K562 (cell line): ENCODE data around the gene KCNIP2. TPM values are rescaled to one million over a fixed set of nuclear protein-coding genes. Genes with fewer than 3 reads are reported as not detected.

Experiments used
- ATAC-seq: fragments of 200-7000 bp; cut with Tn5 transposase; 3 replicates; pipeline ENCODE4 v1.9.1; 2020; ENCODE audit warnings: moderate library complexity
- BruUV-seq: library from RNA; stranded (reverse); fragments of 400-500 nt; replicated peaks from 2 replicates; lab custom pipeline; 2021; lab: Mats Ljungman, UMichigan
- CTCF ChIA-PET: fragments of 300-600 bp; formaldehyde crosslinking; extraction: SDS; loops from one replicate; lab custom pipeline; 2021; ENCODE audit warnings: low intra/inter-chr PET ratio; lab: Yijun Ruan, JAX
- POLR2A ChIA-PET: fragments of 300-600, 350-650 bp; sonication (Branson Sonifier 250); formaldehyde crosslinking; extraction: SDS; loops from one replicate; lab custom pipeline; 2021; ENCODE audit warnings: antibody characterized with exemption, inconsistent platforms; lab: Yijun Ruan, JAX
- DNase-seq, 4 experiments: peaks; one replicate each; pipeline versions ENCODE4 v3.0.0 to v3.0.0-alpha.2; 2011 to 2018; ENCODE audit warnings: low spot score in 3 of 4, mixed read lengths in 3 of 4; ENCODE audit errors: extremely low read depth in 1 of 4
- FAIRE-seq: peaks from 2 replicates; lab custom pipeline; 2011; peaks lifted over from hg19 to GRCh38; lab: Jason Lieb, UNC
- H2AFZ ChIP-seq: 2 replicates; pipeline ENCODE4 v1.6.0; 2011; ENCODE audit warnings: low read depth, low read length, control low read depth, inconsistent platforms
- H3K27ac ChIP-seq: fragments of 200-600 bp; 3 replicates; pipeline ENCODE4 v1.8.0; 2011; ENCODE audit warnings: low read depth, mild to moderate bottlenecking, control low read depth, inconsistent platforms, low read length, moderate library complexity, mixed read lengths; ENCODE audit errors: extremely low read depth
- H3K27me3 ChIP-seq, 2 experiments: fragments of 300-600 bp in 1 of 2; 2 replicates in 1 of 2; 3 replicates in 1 of 2; pipeline versions ENCODE4 v1.6.0 to v1.8.0; 2011; ENCODE audit warnings: inconsistent platforms in 2 of 2, low read length in 2 of 2, mild to moderate bottlenecking in 1 of 2, mixed read lengths in 1 of 2, moderate library complexity in 1 of 2; ENCODE audit not compliant: control insufficient read depth in 2 of 2, insufficient read depth in 2 of 2
- H3K36me3 ChIP-seq: fragments of 300-600 bp; 3 replicates; pipeline ENCODE4 v1.8.0; 2011; ENCODE audit warnings: mild to moderate bottlenecking, low read length, inconsistent platforms; ENCODE audit not compliant: control insufficient read depth, insufficient read depth
- H3K4me1 ChIP-seq, 2 experiments: fragments of 200-600 bp in 1 of 2; replicated peaks in 1 of 2; 2 replicates in 1 of 2; 3 replicates in 1 of 2; pipeline versions ENCODE4 v1.5.1 to v1.8.0; 2011; ENCODE audit warnings: inconsistent platforms in 2 of 2, low read length in 2 of 2, mild to moderate bottlenecking in 1 of 2, mixed read lengths in 1 of 2, moderate library complexity in 1 of 2; ENCODE audit not compliant: control insufficient read depth in 2 of 2, insufficient read depth in 2 of 2
- H3K4me2 ChIP-seq: 2 replicates; pipeline ENCODE4 v1.6.1; 2011; ENCODE audit warnings: low read length, control low read depth, inconsistent platforms, mixed read lengths; ENCODE audit not compliant: insufficient read depth
- H3K4me3 ChIP-seq: fragments of 200-600 bp; sonication (generic), shearing (Covaris generic); 2 replicates; pipeline ENCODE4 v1.5.1; 2016; ENCODE audit warnings: control low read depth, inconsistent platforms
- H3K79me2 ChIP-seq: fragments of 200-600 bp; 3 replicates; pipeline ENCODE4 v1.8.0; 2011; ENCODE audit warnings: low read length, inconsistent platforms; ENCODE audit not compliant: control insufficient read depth, insufficient read depth
- H3K9ac ChIP-seq, 2 experiments: 2 replicates each; pipeline versions ENCODE4 v1.6.0 to v1.6.1; 2011; ENCODE audit warnings: low read depth in 2 of 2, low read length in 2 of 2, control low read depth in 1 of 2, inconsistent platforms in 1 of 2, mild to moderate bottlenecking in 1 of 2, mixed read lengths in 1 of 2; ENCODE audit not compliant: insufficient read depth in 1 of 2
- H3K9me1 ChIP-seq: one replicate; pipeline ENCODE4 v1.6.0; 2011; ENCODE audit warnings: inconsistent platforms, mild to moderate bottlenecking, low read length, moderate library complexity; ENCODE audit not compliant: control insufficient read depth, insufficient read depth
- H3K9me3 ChIP-seq: replicated peaks from 2 replicates; pipeline ENCODE4 v1.5.1; 2011; ENCODE audit warnings: low read depth, low read length, inconsistent platforms; ENCODE audit not compliant: control insufficient read depth, insufficient read depth
- H4K20me1 ChIP-seq: replicated peaks from 2 replicates; pipeline ENCODE4 v1.6.1; 2011; ENCODE audit warnings: low read length, inconsistent platforms, mixed read lengths; ENCODE audit not compliant: control insufficient read depth, insufficient read depth
- DNMT1 ChIP-seq: fragments of 450-650 bp; IDR thresholded peaks from 2 replicates; pipeline ENCODE4 v1.6.1; 2016; ENCODE audit warnings: antibody characterized with exemption, mild to moderate bottlenecking
- ESRRB ChIP-seq: fragments of 250-450 bp; sonication (Bioruptor Pico); IDR thresholded peaks from 2 replicates; pipeline ENCODE4 v1.5.0; 2020; ENCODE audit warnings: mild to moderate bottlenecking, moderate library complexity, borderline replicate concordance
- MAFF ChIP-seq: IDR thresholded peaks from 2 replicates; pipeline ENCODE4 v1.6.1; 2012; ENCODE audit warnings: low read length, improper control_type of control experiment
- MYBL2 ChIP-seq, 2 experiments: fragments of 450-650 bp in 1 of 2; sonication (generic) in 1 of 2; formaldehyde crosslinking in 1 of 2; IDR thresholded peaks; 2 replicates each; pipeline versions ENCODE4 v1.6.1 to v1.8.1; 2017 to 2022; ENCODE audit warnings: borderline replicate concordance in 1 of 2, inconsistent platforms in 1 of 2, low read depth in 1 of 2, mild to moderate bottlenecking in 1 of 2, missing genetic modification reagents in 1 of 2, moderate library complexity in 1 of 2
- TAF7 ChIP-seq: fragments of 450-650 bp; IDR thresholded peaks from 2 replicates; pipeline ENCODE4 v1.6.1; 2016; ENCODE audit warnings: missing genetic modification characterization, missing compliant biosample characterization
- ZFP1 ChIP-seq: fragments of 450-650 bp; formaldehyde crosslinking; IDR thresholded peaks from 2 replicates; pipeline ENCODE4 v1.4.0; 2020; ENCODE audit warnings: mild to moderate bottlenecking, mixed read lengths
- ZNF224 ChIP-seq: sonication (generic); formaldehyde crosslinking; IDR thresholded peaks from 2 replicates; pipeline ENCODE4 v1.8.0; 2022; ENCODE audit warnings: mild to moderate bottlenecking, missing genetic modification reagents
- ZNF232 ChIP-seq: sonication (generic); formaldehyde crosslinking; IDR thresholded peaks from 2 replicates; pipeline ENCODE4 v1.8.0; 2022; ENCODE audit warnings: mild to moderate bottlenecking, missing genetic modification reagents
- ZNF668 ChIP-seq: fragments of 250-450 bp; sonication (Bioruptor Pico); IDR thresholded peaks from 2 replicates; pipeline ENCODE4 v1.8.0; 2022; ENCODE audit warnings: mild to moderate bottlenecking, inconsistent platforms
- ZNF766 ChIP-seq: fragments of 200-800 bp; sonication (Bioruptor generic); conservative IDR thresholded peaks from 2 replicates; pipeline ENCODE4 v1.6.1; 2016; ENCODE audit warnings: missing genetic modification characterization, missing compliant biosample characterization
- WGBS: fragments of 100-300 bp; shearing (Covaris generic); methylation state at CpG from one replicate; pipeline ENCODE4 v1.1.6; 2016; ENCODE audit warnings: low coverage, mixed read lengths; ENCODE audit not compliant: insufficient coverage; ENCODE audit errors: missing lambda C conversion rate; 5-methylcytosine and 5-hydroxymethylcytosine counted together
- in situ Hi-C: fragments of 300-500 bp; cut with MboI; formaldehyde crosslinking; loops from 4 replicates; pipeline ENCODE4 v1.15.0; 2018; ENCODE audit warnings: inconsistent platforms, mixed read lengths
- intact Hi-C: fragments of 100-400 bp; cut with micrococcal nuclease; formaldehyde crosslinking; loops from 2 replicates; pipeline ENCODE4 v1.14.2; 2022
- polyA plus RNA-seq, 8 experiments: library from polyadenylated mRNA; depleted of rRNA in 4 of 8; stranded (reverse) in 5 of 8; unstranded in 3 of 8; fragments of >200 nt; fragmentation: Nextera tagmentation in 2 of 8; fragmentation: Illumina TruSeq in 1 of 8; extraction: Ambion mirVana in 2 of 8; extraction: Trizol in 1 of 8; gene quantifications; 2 replicates each; pipeline versions ENCODE4 v1.2.1 to v1.2.3, GENCODE V29; 2011 to 2014; ENCODE audit warnings: inconsistent platforms in 1 of 8, missing spikeins in 1 of 8
- total RNA-seq, 7 experiments: library from RNA; depleted of rRNA in 6 of 7; stranded (reverse); fragments of >200 nt in 6 of 7; fragmentation: Illumina TruSeq in 2 of 7; extraction: Trizol in 2 of 7; gene quantifications; 2 replicates each; pipeline versions ENCODE4 v1.2.1 to v1.2.3, GENCODE V29; 2011 to 2021; ENCODE audit warnings: low replicate concordance in 1 of 7
- TF ChIP-seq, protein P1 (sequence below), 2 experiments: IDR thresholded peaks; 2 replicates each; pipeline ENCODE4 v1.6.1; 2012; ENCODE audit warnings: improper control_type of control experiment in 2 of 2, low read depth in 2 of 2, low read length in 2 of 2, borderline replicate concordance in 1 of 2
- TF ChIP-seq, protein P2 (sequence below): fragments of 450-650 bp; IDR thresholded peaks from 2 replicates; pipeline ENCODE4 v1.6.1; 2016; ENCODE audit warnings: mild to moderate bottlenecking

Gene KCNIP2
- total and polyA plus RNA-seq, 9 of the 15 experiments (the other 6 are each of a cell fraction or from before 2014, with no cell fraction given): 2.5 to 7.6 (median 4.1) TPM

GRCh38 chr10:101886521-101887312 is 43.1 kb upstream of the KCNIP2 start (continued):
- TF ChIP-seq ZNF224 (CRISPR knock-in tag) (no peak), ZNF232 (CRISPR knock-in tag) (no peak), ZNF668 (CRISPR knock-in tag) (no peak)
- TF ChIP-seq, protein P1, sequence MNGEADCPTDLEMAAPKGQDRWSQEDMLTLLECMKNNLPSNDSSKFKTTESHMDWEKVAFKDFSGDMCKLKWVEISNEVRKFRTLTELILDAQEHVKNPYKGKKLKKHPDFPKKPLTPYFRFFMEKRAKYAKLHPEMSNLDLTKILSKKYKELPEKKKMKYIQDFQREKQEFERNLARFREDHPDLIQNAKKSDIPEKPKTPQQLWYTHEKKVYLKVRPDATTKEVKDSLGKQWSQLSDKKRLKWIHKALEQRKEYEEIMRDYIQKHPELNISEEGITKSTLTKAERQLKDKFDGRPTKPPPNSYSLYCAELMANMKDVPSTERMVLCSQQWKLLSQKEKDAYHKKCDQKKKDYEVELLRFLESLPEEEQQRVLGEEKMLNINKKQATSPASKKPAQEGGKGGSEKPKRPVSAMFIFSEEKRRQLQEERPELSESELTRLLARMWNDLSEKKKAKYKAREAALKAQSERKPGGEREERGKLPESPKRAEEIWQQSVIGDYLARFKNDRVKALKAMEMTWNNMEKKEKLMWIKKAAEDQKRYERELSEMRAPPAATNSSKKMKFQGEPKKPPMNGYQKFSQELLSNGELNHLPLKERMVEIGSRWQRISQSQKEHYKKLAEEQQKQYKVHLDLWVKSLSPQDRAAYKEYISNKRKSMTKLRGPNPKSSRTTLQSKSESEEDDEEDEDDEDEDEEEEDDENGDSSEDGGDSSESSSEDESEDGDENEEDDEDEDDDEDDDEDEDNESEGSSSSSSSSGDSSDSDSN (IDR thresholded peaks at IDR 0.05; ENCODE audit: borderline replicate concordance in 1 of 2, low read depth in 2 of 2, low read length in 2 of 2): no peak
- TF ChIP-seq, all 486 proteins: peak for 0

GRCh38 chr10:101881036-101881774 is 37.6 kb upstream of the KCNIP2 start:
- Histone ChIP-seq H3K27me3 (no peaks in the 10 kb centered on the region), H3K36me3 (no peaks in the 10 kb centered on the region), H3K9ac (no peak overlapping the region), H3K79me2 (no peaks in the 10 kb centered on the region), H3K4me1 (no peaks in the 10 kb centered on the region), H3K9me3 (no peaks in the 10 kb centered on the region), H3K4me3 (no peak overlapping the region), H4K20me1 (no peaks in the 10 kb centered on the region), H2AFZ (no peak overlapping the region), H3K27ac (no peak overlapping the region), H3K4me2 (no peak overlapping the region), H3K9me1 (no peaks in the 10 kb centered on the region)
- FAIRE-seq (no peak), DNase-seq (no peak), ATAC-seq (no peak)
- intact Hi-C loops (no loop called here), in situ Hi-C loops (no loop called here)
- CTCF ChIA-PET: no interaction called here
- BruUV-seq: no TSS peak
- TF ChIP-seq MAFF (no peak), ESRRB (CRISPR knock-in tag) (no peak), ZNF766 (CRISPR knock-in tag) (no peak), TAF7 (tag) (no peak), ZFP1 (CRISPR knock-in tag) (no peak), MYBL2 (IDR thresholded peaks at IDR 0.05; ENCODE audit: low read depth) (no peak), MYBL2 (CRISPR knock-in tag; IDR thresholded peaks at IDR 0.05; ENCODE audit: borderline replicate concordance) (no peak), DNMT1 (no peak)
- TF ChIP-seq, protein P2, sequence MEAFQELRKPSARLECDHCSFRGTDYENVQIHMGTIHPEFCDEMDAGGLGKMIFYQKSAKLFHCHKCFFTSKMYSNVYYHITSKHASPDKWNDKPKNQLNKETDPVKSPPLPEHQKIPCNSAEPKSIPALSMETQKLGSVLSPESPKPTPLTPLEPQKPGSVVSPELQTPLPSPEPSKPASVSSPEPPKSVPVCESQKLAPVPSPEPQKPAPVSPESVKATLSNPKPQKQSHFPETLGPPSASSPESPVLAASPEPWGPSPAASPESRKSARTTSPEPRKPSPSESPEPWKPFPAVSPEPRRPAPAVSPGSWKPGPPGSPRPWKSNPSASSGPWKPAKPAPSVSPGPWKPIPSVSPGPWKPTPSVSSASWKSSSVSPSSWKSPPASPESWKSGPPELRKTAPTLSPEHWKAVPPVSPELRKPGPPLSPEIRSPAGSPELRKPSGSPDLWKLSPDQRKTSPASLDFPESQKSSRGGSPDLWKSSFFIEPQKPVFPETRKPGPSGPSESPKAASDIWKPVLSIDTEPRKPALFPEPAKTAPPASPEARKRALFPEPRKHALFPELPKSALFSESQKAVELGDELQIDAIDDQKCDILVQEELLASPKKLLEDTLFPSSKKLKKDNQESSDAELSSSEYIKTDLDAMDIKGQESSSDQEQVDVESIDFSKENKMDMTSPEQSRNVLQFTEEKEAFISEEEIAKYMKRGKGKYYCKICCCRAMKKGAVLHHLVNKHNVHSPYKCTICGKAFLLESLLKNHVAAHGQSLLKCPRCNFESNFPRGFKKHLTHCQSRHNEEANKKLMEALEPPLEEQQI: no peak
- WGBS: no CpG with 5 or more reads among the region's 2 CpGs
- POLR2A ChIA-PET: no interaction called here
